Lower leg skin (tissue), 4 donors: ENCODE results near the gene A2ML1. TPM values are rescaled to one million over a fixed set of nuclear protein-coding genes. Genes with fewer than 3 reads are reported as not detected.

ENCODE experiments used
- DNase-seq, 2 donors: peaks; one replicate each; pipeline ENCODE4 v3.0.0-alpha.2; 2019; ENCODE audit warnings: low spot score in 2 of 2
- H3K4me3 ChIP-seq: fragments of 200-600 bp; sonication (generic); 2 replicates; pipeline ENCODE4 v1.5.1; 2017; ENCODE audit warnings: mild to moderate bottlenecking, low read depth; ENCODE audit not compliant: poor library complexity, severe bottlenecking
- POLR2A ChIP-seq, 2 donors: fragments of 450-650 bp; IDR thresholded peaks; one replicate each; pipeline ENCODE4 v1.6.1; 2016 to 2017; ENCODE audit warnings: antibody characterized with exemption in 2 of 2, mild to moderate bottlenecking in 1 of 2, moderate library complexity in 1 of 2
- WGBS, 2 donors: methylation state at CpG; one replicate each; pipeline ENCODE4 v1.1.5; 2018; 5-methylcytosine and 5-hydroxymethylcytosine counted together
- intact Hi-C: fragments of 100-400 bp; cut with DNase I; formaldehyde crosslinking; loops from one replicate; pipeline ENCODE4 v1.15.0; 2023; ENCODE audit warnings: low total_unique reads
- total RNA-seq, 4 donors: library from RNA; depleted of rRNA; stranded (reverse); fragments of >200 nt; gene quantifications; one replicate each; pipeline ENCODE4 v1.1.0, GENCODE V29; 2016
- TF ChIP-seq, protein P1 (sequence below), 3 donors: fragments of 450-650 bp; IDR thresholded peaks; one replicate each; pipeline ENCODE4 v1.5.1; 2016; ENCODE audit warnings: antibody characterized with exemption in 3 of 3, mild to moderate bottlenecking in 3 of 3, moderate library complexity in 2 of 3

The A2ML1 gene
- total RNA-seq, 4 donors from 2014 or later: 124 to 341 (median 216) TPM

GRCh38 chr12:8871068-8871467, 48.6 kb downstream of the A2ML1 start:
- TF ChIP-seq, protein P1, sequence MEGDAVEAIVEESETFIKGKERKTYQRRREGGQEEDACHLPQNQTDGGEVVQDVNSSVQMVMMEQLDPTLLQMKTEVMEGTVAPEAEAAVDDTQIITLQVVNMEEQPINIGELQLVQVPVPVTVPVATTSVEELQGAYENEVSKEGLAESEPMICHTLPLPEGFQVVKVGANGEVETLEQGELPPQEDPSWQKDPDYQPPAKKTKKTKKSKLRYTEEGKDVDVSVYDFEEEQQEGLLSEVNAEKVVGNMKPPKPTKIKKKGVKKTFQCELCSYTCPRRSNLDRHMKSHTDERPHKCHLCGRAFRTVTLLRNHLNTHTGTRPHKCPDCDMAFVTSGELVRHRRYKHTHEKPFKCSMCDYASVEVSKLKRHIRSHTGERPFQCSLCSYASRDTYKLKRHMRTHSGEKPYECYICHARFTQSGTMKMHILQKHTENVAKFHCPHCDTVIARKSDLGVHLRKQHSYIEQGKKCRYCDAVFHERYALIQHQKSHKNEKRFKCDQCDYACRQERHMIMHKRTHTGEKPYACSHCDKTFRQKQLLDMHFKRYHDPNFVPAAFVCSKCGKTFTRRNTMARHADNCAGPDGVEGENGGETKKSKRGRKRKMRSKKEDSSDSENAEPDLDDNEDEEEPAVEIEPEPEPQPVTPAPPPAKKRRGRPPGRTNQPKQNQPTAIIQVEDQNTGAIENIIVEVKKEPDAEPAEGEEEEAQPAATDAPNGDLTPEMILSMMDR (IDR thresholded peaks at IDR 0.05): no peak
- TF ChIP-seq POLR2A (IDR thresholded peaks at IDR 0.05): no peak
- no peak for DNase-seq
- intact Hi-C loops: loop anchor here (10.0 kb wide), 1 partner anchor 296 kb away; no protein-coding TSS in a partner anchor
- H3K4me3 ChIP-seq: no peak overlapping the region

DNA sequence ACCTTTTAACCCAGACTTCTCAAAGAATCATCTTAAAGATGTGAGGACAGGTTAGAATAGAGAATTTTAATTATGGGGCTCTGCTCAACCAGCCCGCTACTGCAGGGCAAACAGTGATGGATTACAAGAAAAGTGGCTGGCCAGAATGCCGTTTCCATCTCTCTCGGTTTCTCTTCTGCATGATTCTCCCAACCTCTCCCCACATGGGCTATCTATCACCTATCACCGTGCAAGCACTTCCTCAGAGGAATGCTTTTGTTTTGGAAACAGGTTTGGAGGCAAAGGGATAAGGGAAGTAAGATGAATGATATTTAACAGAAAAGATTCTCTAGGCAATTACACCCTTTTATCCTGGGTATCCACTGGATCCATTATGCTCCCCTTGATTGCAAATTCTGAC, 54.5 kb downstream of the A2ML1 start:
- intact Hi-C loops: loop anchor here (10.0 kb wide), 1 partner anchor 302 kb away; no protein-coding TSS in a partner anchor
- TF ChIP-seq, protein P1 (IDR thresholded peaks at IDR 0.05): no peak
- TF ChIP-seq POLR2A (IDR thresholded peaks at IDR 0.05): no peak
- H3K4me3 ChIP-seq: no peak overlapping the region
- 35 to 50% methylated on average over 4 of the region's 4 CpGs for WGBS, 2 donors
- peak in 1 of 2 donors; percentile 17 for DNase-seq

GRCh38 chr12:8886502-8887284, 64.3 kb downstream of the A2ML1 start:
- DNase-seq: no peak
- TF ChIP-seq, protein P1 (IDR thresholded peaks at IDR 0.05): no peak
- no peak for TF ChIP-seq POLR2A (IDR thresholded peaks at IDR 0.05)
- 88 to 89% methylated on average over 6 of the region's 6 CpGs for WGBS, 2 donors
- intact Hi-C loops: no loop called here
- no peak overlapping the region for H3K4me3 ChIP-seq

- 85 to 90% methylated on average over 4 of the region's 4 CpGs for WGBS, 2 donors
- intact Hi-C loops: no loop called here
- no peak overlapping the region for H3K4me3 ChIP-seq
- DNase-seq: no peak
- TF ChIP-seq, protein P1 (IDR thresholded peaks at IDR 0.05): no peak
- TF ChIP-seq POLR2A (IDR thresholded peaks at IDR 0.05): no peak
These were observed 64.9 kb downstream of the A2ML1 start for GRCh38 chr12:8887285-8887715.

DNA sequence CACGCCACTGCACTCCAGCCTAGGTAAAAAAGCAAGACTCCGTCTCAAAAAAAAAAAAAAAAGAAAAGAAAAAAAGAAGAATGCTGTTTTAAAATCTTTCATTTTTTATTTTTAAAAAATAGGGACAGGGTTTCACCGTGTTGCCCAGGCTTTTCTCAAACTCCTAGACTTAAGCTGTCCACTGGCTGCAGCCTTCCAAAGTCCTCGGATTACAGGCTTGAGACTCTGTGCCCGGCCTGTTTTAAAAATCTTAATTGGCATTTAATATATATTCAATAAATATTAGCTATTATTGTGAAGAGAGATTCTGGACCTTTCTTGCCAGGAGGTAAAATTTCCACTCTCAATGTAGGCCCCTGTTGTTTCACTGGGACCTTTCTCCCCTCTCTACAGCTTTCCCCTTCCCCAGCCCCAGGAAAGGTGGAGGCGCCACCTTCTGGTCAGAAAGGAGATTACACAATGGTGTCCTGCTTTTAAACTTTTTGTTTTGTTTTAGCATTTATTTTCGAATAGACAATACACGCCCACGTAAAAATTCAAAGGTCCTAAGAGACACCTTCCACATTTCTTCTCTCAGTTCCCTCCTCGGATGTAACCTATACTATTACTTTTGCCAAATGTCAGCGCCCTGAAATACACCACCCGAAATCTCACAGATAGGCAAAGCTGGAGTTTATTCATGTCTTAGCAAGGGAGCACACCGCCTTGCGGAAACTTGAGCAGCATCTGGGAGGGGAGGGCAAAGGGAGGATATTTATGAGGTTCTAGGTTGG, 68.1 kb downstream of the A2ML1 start:
- intact Hi-C loops: loop anchor here (10.0 kb wide), 1 partner anchor 206 kb away; no protein-coding TSS in a partner anchor
- peak; percentile 30 to 88 for DNase-seq
- 31% methylated on average over 14 of the region's 14 CpGs for whole genome bisulfite sequencing, 2 donors
- no peak for TF ChIP-seq POLR2A (IDR thresholded peaks at IDR 0.05)
- TF ChIP-seq, protein P1 (IDR thresholded peaks at IDR 0.05): peak in 1 of 3 donors; percentile 70
- no peak overlapping the region for H3K4me3 ChIP-seq
